Liver (tissue), 9 donors: ENCODE data around the gene CYB5A. TPM values are rescaled to one million over a fixed set of nuclear protein-coding genes. Genes with fewer than 3 reads are reported as not detected.
A peak's percentile ranks its signal among the peaks of the same experiment; 100 is the strongest.

ENCODE experiments used
- DNase-seq: peaks from one replicate; pipeline ENCODE4 v3.0.0-alpha.2; 2017; ENCODE audit warnings: low spot score
- H3K27ac ChIP-seq, 2 donors: one replicate each; pipeline ENCODE4 v1.7.0; 2013; ENCODE audit warnings: inconsistent platforms in 2 of 2, low read length in 2 of 2, control low read depth in 1 of 2, low read depth in 1 of 2, mild to moderate bottlenecking in 1 of 2
- H3K27me3 ChIP-seq, 4 donors: one replicate each; pipeline versions ENCODE4 v1.6.1 to v1.7.0; 2013; ENCODE audit warnings: low read length in 3 of 4, inconsistent platforms in 1 of 4, mild to moderate bottlenecking in 1 of 4, moderate library complexity in 1 of 4; ENCODE audit not compliant: control insufficient read depth in 4 of 4, insufficient read depth in 4 of 4
- H3K36me3 ChIP-seq, 4 donors: one replicate each; pipeline versions ENCODE4 v1.6.1 to v1.7.0; 2013; ENCODE audit warnings: low read length in 3 of 4, mild to moderate bottlenecking in 3 of 4, low read depth in 1 of 4, moderate library complexity in 1 of 4; ENCODE audit not compliant: control insufficient read depth in 4 of 4, insufficient read depth in 3 of 4
- H3K4me1 ChIP-seq, 4 donors: one replicate each; pipeline versions ENCODE4 v1.6.1 to v1.7.0; 2013; ENCODE audit warnings: low read length in 3 of 4, mild to moderate bottlenecking in 3 of 4, moderate library complexity in 1 of 4; ENCODE audit not compliant: control insufficient read depth in 4 of 4, insufficient read depth in 4 of 4
- H3K4me3 ChIP-seq, 3 donors: one replicate each; pipeline versions ENCODE4 v1.6.1 to v1.7.0; 2013; ENCODE audit warnings: low read length in 3 of 3, control low read depth in 1 of 3, low read depth in 1 of 3, mild to moderate bottlenecking in 1 of 3
- H3K9ac ChIP-seq, 2 donors: one replicate each; pipeline ENCODE4 v1.7.0; 2013; ENCODE audit warnings: low read length in 2 of 2, mild to moderate bottlenecking in 2 of 2, moderate library complexity in 2 of 2, control low read depth in 1 of 2, low read depth in 1 of 2
- H3K9me3 ChIP-seq, 4 donors: one replicate each; pipeline versions ENCODE4 v1.6.1 to v1.7.0; 2013; ENCODE audit warnings: low read length in 3 of 4; ENCODE audit not compliant: control insufficient read depth in 4 of 4
- ATF3 ChIP-seq: IDR thresholded peaks from 2 replicates; pipeline ENCODE4 v1.6.1; 2016; ENCODE audit warnings: antibody characterized with exemption
- CTCF ChIP-seq: fragments of 150-350 bp; IDR thresholded peaks from 2 replicates; pipeline ENCODE4 v1.5.1; 2017; ENCODE audit warnings: improper control_type of control experiment, low read depth, low read length; ENCODE audit not compliant: missing input control
- EGR1 ChIP-seq, 2 donors: IDR thresholded peaks; 2 replicates each; pipeline ENCODE4 v1.6.1; 2016 to 2018; ENCODE audit warnings: antibody characterized with exemption in 2 of 2, low read depth in 2 of 2
- FOXA2 ChIP-seq: IDR thresholded peaks from 2 replicates; pipeline ENCODE4 v1.6.1; 2016; ENCODE audit warnings: antibody characterized with exemption
- GABPA ChIP-seq, 2 donors: IDR thresholded peaks in 1 of 2; conservative IDR thresholded peaks in 1 of 2; 2 replicates each; pipeline ENCODE4 v1.6.1; 2016; ENCODE audit warnings: antibody characterized with exemption in 2 of 2, mild to moderate bottlenecking in 1 of 2, moderate library complexity in 1 of 2
- HNF4G ChIP-seq: IDR thresholded peaks from 2 replicates; pipeline ENCODE4 v1.6.1; 2016; ENCODE audit warnings: antibody characterized with exemption
- JUND ChIP-seq, 2 donors: IDR thresholded peaks; 2 replicates each; pipeline ENCODE4 v1.6.1; 2016; ENCODE audit warnings: antibody characterized with exemption in 2 of 2
- MAX ChIP-seq: IDR thresholded peaks from 2 replicates; pipeline ENCODE4 v1.6.1; 2016; ENCODE audit warnings: antibody characterized with exemption
- RAD21 ChIP-seq, 2 donors: IDR thresholded peaks; 2 replicates each; pipeline ENCODE4 v1.6.1; 2016; ENCODE audit warnings: antibody characterized with exemption in 2 of 2, mild to moderate bottlenecking in 2 of 2
- REST ChIP-seq: IDR thresholded peaks from 2 replicates; pipeline ENCODE4 v1.6.1; 2016; ENCODE audit warnings: antibody characterized with exemption, mild to moderate bottlenecking
- RXRA ChIP-seq, 2 donors: IDR thresholded peaks; 2 replicates each; pipeline ENCODE4 v1.6.1; 2017 to 2018; ENCODE audit warnings: antibody characterized with exemption in 2 of 2, mild to moderate bottlenecking in 1 of 2
- TAF1 ChIP-seq: conservative IDR thresholded peaks from 2 replicates; pipeline ENCODE4 v1.6.1; 2016; ENCODE audit warnings: antibody characterized with exemption, mild to moderate bottlenecking
- YY1 ChIP-seq: IDR thresholded peaks from 2 replicates; pipeline ENCODE4 v1.6.1; 2016; ENCODE audit warnings: antibody characterized with exemption, mild to moderate bottlenecking
- ZBTB33 ChIP-seq: IDR thresholded peaks from 2 replicates; pipeline ENCODE4 v1.6.1; 2016; ENCODE audit warnings: antibody characterized with exemption
- WGBS: extraction: QIAGEN DNeasy Blood & Tissue Kit; methylation state at CpG from one replicate; pipeline ENCODE4 v1.1.7; 2013; 5-methylcytosine and 5-hydroxymethylcytosine counted together
- polyA plus RNA-seq, 2 donors: library from polyadenylated mRNA; stranded (reverse) in 1 of 2; unstranded in 1 of 2; fragments of 200-250 nt in 1 of 2; fragments of >200 nt in 1 of 2; fragmentation: Nextera tagmentation in 1 of 2; extraction: Ambion mirVana in 1 of 2; gene quantifications; one replicate each; pipeline versions ENCODE4 v1.2.1 to v1.2.3, GENCODE V29; 2013 to 2015
- total RNA-seq, 2 donors: library from RNA; depleted of rRNA; stranded (reverse); fragments of >200 nt; gene quantifications; one replicate each; pipeline ENCODE4 v1.2.3, GENCODE V29; 2014
- donor health status: healthy.
- donor health status: healthy.
- donor health status: healthy.
- donor health status: healthy.
- donor health status: healthy.

The CYB5A gene
- total and polyA plus RNA-seq, 4 donors, result 277 to 2,022 (median 1,122) TPM

GRCh38 chr18:74241970-74242369 lies 49.8 kb downstream of the CYB5A start:
- WGBS, result 26% methylated on average over 3 of the region's 3 CpGs
- Histone ChIP-seq H3K9ac (peak overlapping the region in 1 of 2 donors; percentile 80), H3K27me3 (no peaks in the 10 kb centered on the region), H3K4me1 (peaks cover 9 to 34% (median 25%) of the 10 kb centered on the region in 4 donors), H3K9me3 (no peaks in the 10 kb centered on the region), H3K27ac (peak overlapping the region; percentile 72 to 87), H3K4me3 (no peak overlapping the region), H3K36me3 (no peaks in the 10 kb centered on the region)
- no peak for DNase-seq
- TF ChIP-seq FOXA2, result no peak
- no peak for TF ChIP-seq REST
- no peak for TF ChIP-seq HNF4G
- TF ChIP-seq YY1, result peak; percentile 6

- 45% methylated on average over 4 of the region's 4 CpGs for WGBS
- peaks cover 9 to 34% (median 25%) of the 10 kb centered on the region in 4 donors for H3K4me1 ChIP-seq
- H3K36me3 ChIP-seq, result no peaks in the 10 kb centered on the region
- peak overlapping the region in 1 of 2 donors; percentile 80 for H3K9ac ChIP-seq
- H3K27ac ChIP-seq, result peak overlapping the region; percentile 72 to 87
- no peaks in the 10 kb centered on the region for H3K9me3 ChIP-seq
- H3K27me3 ChIP-seq, result no peaks in the 10 kb centered on the region
- DNase-seq, result no peak
- no peak for TF ChIP-seq ATF3
- no peak for TF ChIP-seq TAF1
- no peak for TF ChIP-seq ZBTB33
- TF ChIP-seq CTCF, result no peak
- no peak for TF ChIP-seq FOXA2
- TF ChIP-seq RAD21 (IDR thresholded peaks at IDR 0.05), result no peak
- no peak for TF ChIP-seq RXRA (IDR thresholded peaks at IDR 0.05)
- TF ChIP-seq JUND (IDR thresholded peaks at IDR 0.05), result no peak
- TF ChIP-seq REST, result no peak
- TF ChIP-seq GABPA (IDR thresholded peaks at IDR 0.05 in 1 of 2, conservative IDR thresholded peaks at IDR 0.05 in 1 of 2), result no peak
- no peak for TF ChIP-seq EGR1 (IDR thresholded peaks at IDR 0.05; ENCODE audit: low read depth in 2 of 2)
- no peak for TF ChIP-seq MAX
- no peak overlapping the region for H3K4me3 ChIP-seq
These were observed 50.3 kb downstream of the CYB5A start for GRCh38 chr18:74241426-74241825.
